Keratinocyte (primary cell): ENCODE results near the gene NQO2. TPM values are rescaled to one million over a fixed set of nuclear protein-coding genes. Genes with fewer than 3 reads are reported as not detected.
"Not testable (repeated sequence)": the region's sequence is repeated elsewhere in the genome, so short reads cannot be mapped to it uniquely, and the experiment has no call there.

Source experiments
- DNase-seq: peaks from one replicate; pipeline ENCODE4 v3.0.0-alpha.2; 2011; ENCODE audit warnings: low read depth, missing footprints, low spot score
- FAIRE-seq: peaks from 2 replicates; lab custom pipeline; 2011; peaks lifted over from hg19 to GRCh38; lab: Jason Lieb, UNC
- H2AFZ ChIP-seq: 2 replicates; pipeline ENCODE4 v1.6.0; 2012; ENCODE audit warnings: low read length, control low read depth, inconsistent platforms; ENCODE audit not compliant: control insufficient read depth
- H3K27ac ChIP-seq: 2 replicates; pipeline ENCODE4 v1.5.1; 2011; ENCODE audit warnings: low read length; ENCODE audit not compliant: control insufficient read depth, insufficient read depth
- H3K27me3 ChIP-seq: 3 replicates; pipeline ENCODE4 v1.6.0; 2011; ENCODE audit warnings: low read length; ENCODE audit not compliant: control insufficient read depth, insufficient read depth; ENCODE audit errors: extremely low read depth
- H3K36me3 ChIP-seq, 2 experiments: 2 replicates in 1 of 2; 3 replicates in 1 of 2; pipeline ENCODE4 v1.5.1; 2011; ENCODE audit warnings: low read length in 2 of 2, mild to moderate bottlenecking in 1 of 2; ENCODE audit not compliant: control insufficient read depth in 2 of 2, insufficient read depth in 2 of 2; ENCODE audit errors: extremely low read depth in 1 of 2
- H3K4me1 ChIP-seq: 3 replicates; pipeline ENCODE4 v1.5.1; 2011; ENCODE audit warnings: low read length; ENCODE audit not compliant: control insufficient read depth, insufficient read depth; ENCODE audit errors: extremely low read depth
- H3K4me2 ChIP-seq: 3 replicates; pipeline ENCODE4 v1.6.0; 2011; ENCODE audit warnings: low read depth, low read length; ENCODE audit not compliant: control insufficient read depth, insufficient read depth; ENCODE audit errors: extremely low read depth
- H3K4me3 ChIP-seq, 3 experiments: fragments of 200-600 bp in 1 of 3; sonication (generic) in 1 of 3; 2 replicates in 2 of 3; 3 replicates in 1 of 3; pipeline ENCODE4 v1.5.1; 2011 to 2016; ENCODE audit warnings: low read length in 3 of 3, mild to moderate bottlenecking in 3 of 3, control low read depth in 2 of 3, inconsistent platforms in 1 of 3, low read depth in 1 of 3, mixed read lengths in 1 of 3, mixed run types in 1 of 3, moderate library complexity in 1 of 3; ENCODE audit not compliant: control insufficient read depth in 2 of 3, insufficient read depth in 2 of 3; ENCODE audit errors: extremely low read depth in 1 of 3
- H3K79me2 ChIP-seq: 2 replicates; pipeline ENCODE4 v1.6.0; 2012; ENCODE audit warnings: low read length; ENCODE audit not compliant: control insufficient read depth, insufficient read depth
- H3K9ac ChIP-seq: 3 replicates; pipeline ENCODE4 v1.6.0; 2011; ENCODE audit warnings: low read length; ENCODE audit not compliant: control insufficient read depth, insufficient read depth; ENCODE audit errors: extremely low read depth
- H3K9me1 ChIP-seq: 3 replicates; pipeline ENCODE4 v1.6.0; 2011; ENCODE audit warnings: low read length; ENCODE audit not compliant: control insufficient read depth, insufficient read depth; ENCODE audit errors: extremely low read depth
- H3K9me3 ChIP-seq: 2 replicates; pipeline ENCODE4 v1.5.1; 2012; ENCODE audit warnings: low read depth, low read length; ENCODE audit not compliant: control insufficient read depth
- H4K20me1 ChIP-seq: 3 replicates; pipeline ENCODE4 v1.6.0; 2011; ENCODE audit warnings: low read length; ENCODE audit not compliant: control insufficient read depth, insufficient read depth; ENCODE audit errors: extremely low read depth
- CTCF ChIP-seq, 3 experiments: IDR thresholded peaks in 1 of 3; conservative IDR thresholded peaks in 1 of 3; optimal IDR thresholded peaks in 1 of 3; 2 replicates in 2 of 3; 3 replicates in 1 of 3; pipeline versions ENCODE3 to v1.5.1; 2011; ENCODE audit warnings: low read length in 3 of 3, mild to moderate bottlenecking in 3 of 3, moderate library complexity in 2 of 3, control low read depth in 1 of 3, inconsistent platforms in 1 of 3; ENCODE audit not compliant: insufficient read depth in 2 of 3; ENCODE audit errors: extremely low read depth in 1 of 3
- EZH2 ChIP-seq: IDR thresholded peaks from one replicate; pipeline ENCODE4 v1.6.1; 2012; ENCODE audit warnings: inconsistent platforms, mild to moderate bottlenecking, low read length, moderate library complexity
- dilution Hi-C: fragments of 300-500 bp; cut with MboI; formaldehyde crosslinking; loops from one replicate; pipeline ENCODE4 v1.7.0; 2020; ENCODE audit warnings: low sequenced_read_pairs; ENCODE audit not compliant: extremely low pct_ligation_motif_present
- polyA plus RNA-seq, 5 experiments: library from polyadenylated mRNA; depleted of rRNA in 3 of 5; stranded (reverse) in 3 of 5; stranded (forward) in 1 of 5; unstranded in 1 of 5; fragments of >200 nt; gene quantifications; 1 replicate in 1 of 5; 2 replicates in 3 of 5; 3 replicates in 1 of 5; pipeline versions ENCODE4 v1.2.1 to v1.2.3, GENCODE V29; 2011 to 2012; ENCODE audit warnings: missing spikeins in 2 of 5, low read depth in 1 of 5, low replicate concordance in 1 of 5

The NQO2 gene
- polyA plus RNA-seq, 1 donor (not counting 4 experiments of a cell fraction or from before 2014, with no cell fraction given): 22.9 TPM

DNA sequence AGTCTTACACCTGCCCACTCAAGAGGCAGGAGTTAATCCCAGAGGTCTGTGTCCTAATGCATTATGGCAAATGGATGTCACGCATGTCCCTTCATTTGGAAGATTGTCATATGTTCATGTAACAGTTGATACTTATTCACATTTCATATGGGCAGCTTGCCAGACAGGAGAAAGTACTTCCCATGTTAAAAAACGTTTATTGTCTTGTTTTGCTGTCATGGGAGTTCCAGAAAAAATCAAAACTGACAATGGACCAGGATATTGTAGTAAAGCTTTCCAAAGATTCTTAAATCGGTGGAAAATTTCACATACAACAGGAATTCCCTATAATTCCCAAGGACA is 55.4 kb downstream of the NQO2 start:
- H3K9me1 ChIP-seq, DNase-seq, H3K27ac ChIP-seq, FAIRE-seq, H3K4me3 ChIP-seq, H3K79me2 ChIP-seq, H3K4me1 ChIP-seq, H3K36me3 ChIP-seq, H3K9ac ChIP-seq, H3K4me2 ChIP-seq, H3K27me3 ChIP-seq, H3K9me3 ChIP-seq, dilution Hi-C loops, H2AFZ ChIP-seq, H4K20me1 ChIP-seq: not testable (repeated sequence)

DNA sequence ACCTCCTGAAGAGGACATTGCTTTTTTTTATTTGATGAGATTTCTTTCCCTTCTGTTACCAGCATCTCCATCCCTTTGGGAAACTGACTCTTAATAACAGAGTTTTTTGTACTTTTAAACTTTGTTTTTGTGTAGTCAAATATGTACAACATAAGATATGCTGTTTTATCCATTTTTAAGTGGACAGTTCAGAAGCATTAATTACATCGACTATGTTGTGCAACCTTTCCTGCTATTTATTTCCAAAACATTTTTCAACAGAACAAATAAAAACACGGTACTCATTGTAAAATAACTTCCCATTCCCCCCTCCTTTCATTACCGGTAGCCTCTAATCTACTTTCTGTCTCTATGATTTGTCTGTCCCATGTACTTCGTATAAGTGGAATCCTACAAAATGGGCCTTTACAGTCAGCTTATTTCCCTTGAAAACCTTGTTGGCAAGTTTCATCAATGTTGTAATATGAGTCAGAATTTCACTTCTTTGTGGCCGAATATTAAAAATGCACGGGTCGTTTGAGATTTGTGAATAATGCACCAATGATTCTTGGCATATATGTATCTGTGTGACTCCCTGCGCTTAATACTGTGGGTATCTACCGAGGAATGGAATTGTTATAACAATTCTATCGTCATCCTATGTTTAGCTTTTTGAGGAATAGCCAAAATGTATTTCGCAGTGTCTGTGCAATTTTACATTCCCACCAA is 57.5 kb downstream of the NQO2 start:
- H4K20me1 ChIP-seq: no peaks in the 10 kb centered on the region
- TF ChIP-seq EZH2: no peak
- no peak for TF ChIP-seq CTCF (optimal IDR thresholded peaks at IDR 0.05 in 1 of 3, IDR thresholded peaks at IDR 0.05 in 1 of 3, conservative IDR thresholded peaks at IDR 0.05 in 1 of 3; ENCODE audit: extremely low read depth in 1 of 3, insufficient read depth in 2 of 3, low read length in 3 of 3)
- no peak overlapping the region for H2AFZ ChIP-seq
- DNase-seq (no peak), FAIRE-seq (no peak)
- H3K79me2 ChIP-seq: no peaks in the 10 kb centered on the region
- H3K4me1 ChIP-seq: peaks cover 12% of the 10 kb centered on the region
- H3K4me3 ChIP-seq: no peak overlapping the region
- H3K27me3 ChIP-seq: peaks cover 7% of the 10 kb centered on the region
- H3K36me3 ChIP-seq: no peaks in the 10 kb centered on the region
- dilution Hi-C loops: no loop called here
- H3K9ac ChIP-seq: no peak overlapping the region
- no peaks in the 10 kb centered on the region for H3K9me3 ChIP-seq
- H3K9me1 ChIP-seq: no peaks in the 10 kb centered on the region
- H3K4me2 ChIP-seq: no peak overlapping the region
- H3K27ac ChIP-seq: no peak overlapping the region

DNA sequence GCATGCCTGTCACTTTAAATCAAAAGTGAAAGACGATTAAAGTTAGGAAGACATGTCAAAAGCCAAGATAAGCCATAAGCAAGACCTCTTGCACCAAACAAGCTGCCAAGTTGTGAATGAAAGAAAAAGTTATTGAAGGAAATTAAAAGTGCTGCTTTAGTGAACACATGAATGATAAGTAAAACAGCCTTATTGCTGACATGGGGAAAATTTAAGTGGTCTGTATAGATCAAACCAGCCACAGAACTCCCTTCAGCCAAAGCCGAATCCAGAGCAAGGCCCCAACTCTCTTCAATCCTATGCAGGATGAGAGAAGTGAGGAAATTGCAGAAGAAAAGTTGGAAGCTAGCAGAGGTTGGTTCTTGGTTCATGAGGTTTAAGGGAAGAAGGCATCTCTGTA is 59.3 kb downstream of the NQO2 start:
- H3K79me2 ChIP-seq: no peaks in the 10 kb centered on the region
- H3K4me1 ChIP-seq: peaks cover 9% of the 10 kb centered on the region
- peaks cover 7% of the 10 kb centered on the region for H3K27me3 ChIP-seq
- no peaks in the 10 kb centered on the region for H4K20me1 ChIP-seq
- no peak overlapping the region for H3K4me2 ChIP-seq
- DNase-seq (no peak), FAIRE-seq (no peak)
- H3K27ac ChIP-seq: no peak overlapping the region
- no peaks in the 10 kb centered on the region for H3K9me3 ChIP-seq
- no peak for TF ChIP-seq EZH2
- no peak for TF ChIP-seq CTCF (optimal IDR thresholded peaks at IDR 0.05 in 1 of 3, IDR thresholded peaks at IDR 0.05 in 1 of 3, conservative IDR thresholded peaks at IDR 0.05 in 1 of 3; ENCODE audit: extremely low read depth in 1 of 3, insufficient read depth in 2 of 3, low read length in 3 of 3)
- H3K9me1 ChIP-seq: no peaks in the 10 kb centered on the region
- no peak overlapping the region for H3K4me3 ChIP-seq
- H2AFZ ChIP-seq: no peak overlapping the region
- no peaks in the 10 kb centered on the region for H3K36me3 ChIP-seq
- dilution Hi-C loops: no loop called here
- no peak overlapping the region for H3K9ac ChIP-seq

GRCh38 chr6:3060092-3060491 is 60.4 kb downstream of the NQO2 start:
- H3K36me3 ChIP-seq, H3K9ac ChIP-seq, H2AFZ ChIP-seq, dilution Hi-C loops, H3K4me3 ChIP-seq, DNase-seq, FAIRE-seq, H4K20me1 ChIP-seq, H3K4me1 ChIP-seq, H3K79me2 ChIP-seq, H3K9me3 ChIP-seq, H3K4me2 ChIP-seq, H3K9me1 ChIP-seq, H3K27me3 ChIP-seq, H3K27ac ChIP-seq: not testable (repeated sequence)
